ENCODE measurements around the gene GPR132.

DNA sequence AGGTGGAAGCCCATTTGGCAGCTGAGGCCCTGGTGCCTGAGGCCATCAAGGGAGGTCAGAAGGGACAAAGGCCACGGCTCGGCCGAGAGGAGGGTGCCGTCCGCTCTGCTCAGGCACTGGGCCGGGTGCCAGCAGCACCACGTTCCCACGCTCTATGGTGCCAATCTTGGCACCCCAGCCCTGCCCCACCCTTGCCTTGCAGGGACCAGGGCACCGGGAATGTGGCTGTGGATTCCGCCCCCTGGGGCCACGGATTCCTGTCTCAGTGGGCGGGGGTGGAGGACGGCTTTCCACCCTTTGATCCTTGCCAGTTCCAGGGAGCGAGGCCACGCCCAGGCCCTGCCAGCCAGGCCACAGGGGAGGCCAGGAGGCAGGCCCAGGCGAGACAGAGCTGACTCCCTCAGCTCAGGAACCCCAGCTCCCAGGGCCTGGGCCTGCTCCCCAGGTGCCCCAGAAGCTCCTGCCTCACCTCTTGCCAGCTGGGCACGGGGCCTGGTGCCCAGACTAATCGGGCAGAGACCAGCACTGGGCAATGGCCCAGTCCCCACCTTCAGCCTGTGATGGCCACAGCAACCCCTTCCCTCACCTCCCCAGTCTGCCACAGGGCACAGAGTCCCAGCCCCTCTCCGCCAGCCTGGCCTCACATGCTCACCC lies 26.4 kb upstream of the GPR132 start:
- TF ChIP-seq, protein P1, sequence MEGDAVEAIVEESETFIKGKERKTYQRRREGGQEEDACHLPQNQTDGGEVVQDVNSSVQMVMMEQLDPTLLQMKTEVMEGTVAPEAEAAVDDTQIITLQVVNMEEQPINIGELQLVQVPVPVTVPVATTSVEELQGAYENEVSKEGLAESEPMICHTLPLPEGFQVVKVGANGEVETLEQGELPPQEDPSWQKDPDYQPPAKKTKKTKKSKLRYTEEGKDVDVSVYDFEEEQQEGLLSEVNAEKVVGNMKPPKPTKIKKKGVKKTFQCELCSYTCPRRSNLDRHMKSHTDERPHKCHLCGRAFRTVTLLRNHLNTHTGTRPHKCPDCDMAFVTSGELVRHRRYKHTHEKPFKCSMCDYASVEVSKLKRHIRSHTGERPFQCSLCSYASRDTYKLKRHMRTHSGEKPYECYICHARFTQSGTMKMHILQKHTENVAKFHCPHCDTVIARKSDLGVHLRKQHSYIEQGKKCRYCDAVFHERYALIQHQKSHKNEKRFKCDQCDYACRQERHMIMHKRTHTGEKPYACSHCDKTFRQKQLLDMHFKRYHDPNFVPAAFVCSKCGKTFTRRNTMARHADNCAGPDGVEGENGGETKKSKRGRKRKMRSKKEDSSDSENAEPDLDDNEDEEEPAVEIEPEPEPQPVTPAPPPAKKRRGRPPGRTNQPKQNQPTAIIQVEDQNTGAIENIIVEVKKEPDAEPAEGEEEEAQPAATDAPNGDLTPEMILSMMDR (IDR thresholded peaks at IDR 0.05; ENCODE audit: insufficient read depth, low read depth, low read length): no peak
- no peak for TF ChIP-seq EZH2 (IDR thresholded peaks at IDR 0.05; ENCODE audit: insufficient read depth, low read length)
